ENCODE results near the gene EIF4G3.
"Not testable (repeated sequence)": the region's sequence is repeated elsewhere in the genome, so short reads cannot be mapped to it uniquely, and the experiment has no call there.

The EIF4G3 gene

DNA sequence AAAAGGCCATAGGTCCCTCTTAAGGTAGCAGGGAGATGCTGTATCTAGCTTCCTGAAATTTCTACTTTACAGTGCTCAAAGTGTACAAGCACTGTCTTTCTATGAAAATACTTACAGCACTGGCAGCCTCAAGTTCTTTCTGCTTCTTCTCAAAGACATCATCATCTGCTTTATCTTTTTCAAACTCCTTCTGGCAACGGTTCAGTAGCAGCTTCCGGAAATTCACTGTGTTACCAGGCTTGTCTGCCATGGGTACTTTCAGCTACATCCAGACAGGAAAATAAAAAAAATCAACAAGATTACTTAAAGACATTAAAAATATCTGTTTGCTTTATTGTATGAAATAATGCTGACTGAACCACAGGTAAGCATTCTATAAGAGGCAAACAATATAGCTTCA lies 311.7 kb downstream of the EIF4G3 start:
- no peak for DNase-seq

DNA sequence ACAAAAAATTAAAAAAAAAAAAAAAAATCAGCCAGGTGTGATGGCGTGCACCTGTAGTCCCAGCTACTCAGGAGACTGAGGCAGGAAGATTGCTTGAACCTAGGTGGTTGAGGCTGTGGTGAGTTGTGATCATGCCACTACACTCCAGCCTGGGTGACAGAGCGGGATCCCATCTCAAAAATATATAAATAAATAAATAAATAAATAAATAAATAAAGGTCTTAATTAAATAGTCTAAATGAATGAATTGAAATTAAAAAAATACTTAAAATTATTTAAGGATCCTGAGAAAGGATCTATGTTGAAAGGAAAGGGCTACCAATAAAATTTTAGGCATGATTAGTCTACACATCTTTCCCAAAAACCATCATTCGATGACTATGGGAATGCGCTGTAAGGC lies 322.2 kb downstream of the EIF4G3 start:
- DNase-seq, result no peak

DNA sequence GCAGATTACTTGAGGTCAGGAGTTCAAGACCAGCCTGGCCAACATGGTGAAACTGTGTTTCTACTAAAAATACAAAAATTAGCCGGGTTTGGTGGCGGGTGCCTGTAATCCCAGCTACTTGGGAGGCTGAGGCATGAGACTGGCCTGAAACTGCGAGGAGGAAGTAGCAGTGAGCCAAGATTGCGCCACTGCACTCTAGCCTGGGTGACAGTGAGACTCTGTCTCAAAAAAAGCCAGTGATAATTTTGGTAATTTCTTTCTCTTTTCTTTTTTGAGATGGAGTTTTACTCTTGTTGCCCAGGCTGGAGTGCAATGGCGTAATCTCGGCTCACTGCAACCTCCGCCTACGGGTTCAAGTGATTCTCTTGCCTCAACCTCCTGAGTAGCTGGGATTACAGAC lies 324.9 kb downstream of the EIF4G3 start:
- DNase-seq, result not testable (repeated sequence)

DNA sequence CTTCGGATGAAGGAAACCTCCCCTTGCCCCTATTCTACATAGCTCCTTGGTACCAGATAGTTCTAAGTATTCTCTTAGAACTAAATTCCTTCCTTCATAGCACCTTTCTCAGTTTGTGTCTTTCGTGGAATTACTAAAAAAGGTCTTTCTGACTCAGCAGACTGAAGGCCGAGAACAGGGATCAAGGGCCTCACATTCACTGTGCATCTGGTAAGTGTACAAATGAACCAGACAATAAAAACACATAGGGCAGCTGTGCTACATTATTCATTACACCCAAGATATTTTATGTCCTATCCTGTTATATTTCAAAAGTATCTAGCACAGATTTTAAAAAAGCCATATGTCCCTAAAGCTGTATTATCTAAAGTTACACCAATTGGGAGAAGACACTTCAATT lies 326.7 kb downstream of the EIF4G3 start:
- no peak for DNase-seq

DNA sequence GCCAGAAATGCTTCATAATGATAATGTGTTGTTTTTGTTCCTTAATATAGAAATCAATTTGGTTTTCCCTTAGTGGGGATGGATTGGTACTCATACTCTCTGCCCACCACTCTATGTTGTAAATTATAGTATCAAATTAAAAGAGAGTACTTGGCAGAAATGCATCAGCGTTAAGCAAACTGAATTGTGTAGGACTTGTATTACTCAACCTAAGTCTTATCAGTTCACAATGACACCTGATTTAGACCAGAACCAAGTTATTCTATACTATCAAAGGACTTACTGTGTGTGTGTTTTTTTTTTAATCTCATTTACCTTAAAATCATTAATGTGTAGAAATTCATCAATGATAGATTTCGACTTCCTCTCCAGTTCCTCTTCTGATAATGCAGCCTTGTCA lies 327.6 kb downstream of the EIF4G3 start:
- DNase-seq, result no peak

DNA sequence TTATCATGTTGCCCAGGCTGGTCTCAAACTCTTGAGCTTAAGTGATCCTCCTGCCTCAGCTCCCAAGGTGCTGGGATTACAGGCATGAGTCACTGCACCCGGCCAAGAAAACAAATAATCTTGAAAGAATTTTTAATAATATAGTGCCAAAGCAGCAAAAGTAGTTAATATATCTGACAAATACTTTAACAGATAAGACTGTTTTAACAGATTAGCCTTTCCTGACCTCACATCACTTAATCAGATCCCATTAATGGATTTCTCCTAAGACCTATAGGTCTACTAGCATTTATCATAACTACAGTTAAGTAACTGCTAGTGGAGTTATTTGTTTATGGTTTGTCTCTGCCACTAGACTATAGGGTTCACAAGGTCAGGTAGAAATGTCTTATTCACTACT lies 328.5 kb downstream of the EIF4G3 start:
- no peak for DNase-seq

DNA sequence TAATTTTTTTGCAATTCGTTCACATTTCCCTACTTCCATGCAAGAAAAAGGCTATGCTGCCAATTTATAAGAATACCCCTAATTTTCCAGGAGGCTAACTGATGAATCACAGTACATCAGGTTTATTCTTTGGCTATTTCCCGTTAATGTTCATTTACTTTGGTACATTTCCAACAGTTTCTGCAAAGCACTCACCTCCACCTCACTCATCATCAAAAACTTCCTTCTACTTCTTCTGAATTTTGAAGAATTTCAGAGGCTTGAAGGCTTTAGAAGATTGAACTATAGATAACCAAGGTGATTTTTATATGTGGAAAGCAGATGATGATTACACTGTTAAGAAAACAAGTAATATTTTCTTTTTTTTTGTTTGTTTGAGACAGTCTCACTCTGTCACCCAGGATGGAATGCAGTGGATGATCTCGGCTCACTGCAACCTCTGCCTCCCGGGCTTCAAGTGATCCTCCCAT lies 329.1 kb downstream of the EIF4G3 start:
- no peak for DNase-seq

DNA sequence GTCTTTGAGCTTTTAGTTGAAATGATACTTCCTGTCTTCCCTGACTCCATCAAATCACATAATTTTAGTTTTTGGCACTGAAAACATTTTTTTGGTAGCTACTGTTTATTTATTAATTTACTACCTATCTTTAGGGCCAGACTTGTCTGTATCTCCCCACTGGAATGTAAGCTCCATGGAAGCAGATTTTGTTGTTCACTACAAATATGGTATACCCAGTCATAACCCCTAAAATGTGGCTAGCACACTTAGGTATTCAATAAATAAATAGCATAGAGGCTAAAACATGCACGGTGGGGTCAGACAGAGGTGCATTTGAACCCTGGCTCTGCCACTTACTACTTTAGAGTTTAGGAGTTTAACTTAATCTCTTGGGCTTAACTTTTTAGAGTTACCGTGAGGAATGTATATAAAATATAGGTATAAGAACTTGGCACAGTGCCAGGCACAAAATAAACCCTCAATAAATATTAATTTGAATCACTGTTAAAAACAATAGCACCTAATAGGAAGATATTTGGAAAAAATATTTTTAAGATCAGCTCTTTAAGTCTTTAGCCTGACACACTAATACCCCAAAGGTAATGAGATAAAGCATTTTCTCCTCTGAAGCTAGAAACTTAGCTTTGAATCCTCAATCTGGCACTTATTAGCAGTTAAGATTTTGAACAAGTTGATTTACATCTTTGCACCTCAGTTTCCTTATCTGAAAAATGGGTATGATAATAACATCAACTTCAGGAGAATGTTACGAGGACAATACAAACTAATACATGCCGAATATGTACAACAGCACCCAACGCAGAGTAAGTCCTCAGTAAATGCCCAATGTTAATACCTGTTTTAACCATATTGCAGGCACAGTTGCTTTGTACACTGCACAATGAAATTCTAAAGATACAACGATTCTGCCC lies 330.0 kb downstream of the EIF4G3 start:
- DNase-seq, result no peak

DNA sequence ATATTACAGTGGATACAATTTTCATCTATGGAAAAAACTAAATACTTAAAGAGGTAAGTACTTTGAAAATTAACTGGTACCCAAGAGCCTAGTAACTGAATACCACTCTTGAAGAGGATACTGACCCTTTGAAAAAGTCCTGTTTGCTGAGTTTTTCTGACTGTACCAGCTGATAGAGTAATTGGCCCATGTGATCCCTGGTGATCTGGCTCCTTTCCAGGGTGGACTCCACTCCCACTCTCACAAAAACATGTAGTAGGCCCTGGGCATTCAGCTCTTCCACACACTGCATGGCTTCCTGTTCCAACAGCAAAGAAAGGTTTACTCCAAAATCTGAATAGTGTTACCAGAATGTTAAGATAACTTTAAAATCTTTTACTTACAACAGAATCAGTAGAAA lies 336.0 kb downstream of the EIF4G3 start:
- no peak for DNase-seq

DNA sequence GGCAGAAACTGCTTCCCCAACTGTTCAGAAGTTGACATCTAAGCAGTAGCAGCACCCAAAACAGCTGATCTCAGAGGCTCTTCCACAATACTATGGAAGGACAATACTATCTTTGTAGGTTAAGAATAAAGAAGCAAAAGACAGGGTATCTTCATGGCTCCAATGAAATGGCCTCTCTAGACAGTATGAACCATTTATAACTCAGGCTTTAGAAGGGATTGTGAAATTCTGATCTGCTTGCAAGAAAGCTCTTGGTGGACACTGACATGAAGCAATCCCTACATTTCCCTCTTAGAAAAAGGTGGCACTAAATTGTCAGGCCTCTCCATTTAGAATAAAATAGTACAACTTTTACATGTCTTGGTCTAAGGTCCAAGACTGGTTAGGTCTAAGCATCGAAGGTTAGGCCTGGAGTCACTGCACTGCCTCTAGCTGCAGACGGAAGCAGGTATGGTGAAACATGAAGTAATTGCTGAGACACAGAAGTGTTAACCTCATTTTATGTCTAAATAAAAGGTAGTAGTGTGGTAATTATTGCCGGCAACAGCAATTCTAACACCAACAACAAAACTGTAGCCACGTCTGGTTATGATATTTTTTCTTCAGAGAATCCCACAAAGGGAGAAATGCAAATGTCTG lies 339.0 kb downstream of the EIF4G3 start:
- peak; percentile 10 for DNase-seq

DNA sequence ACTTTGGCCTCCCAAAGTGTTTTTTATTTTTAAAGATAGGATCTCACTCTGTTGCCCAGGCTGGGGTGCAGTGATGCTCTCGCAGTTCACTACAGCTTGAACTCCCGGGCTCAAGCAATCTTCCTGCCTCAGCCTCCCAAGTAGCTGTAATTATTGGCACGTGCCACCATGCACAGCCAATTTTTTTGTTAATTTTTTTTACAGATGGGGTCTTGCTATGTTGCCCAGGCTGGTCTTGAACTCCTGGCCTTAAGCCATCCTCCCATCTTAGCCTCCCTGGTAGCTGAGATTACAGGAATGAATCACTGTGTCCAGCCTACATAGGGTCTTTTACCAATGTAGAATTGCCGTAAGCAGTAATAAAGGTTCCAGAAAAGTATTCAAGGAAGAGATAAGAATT lies 340.5 kb downstream of the EIF4G3 start:
- DNase-seq, result no peak

DNA sequence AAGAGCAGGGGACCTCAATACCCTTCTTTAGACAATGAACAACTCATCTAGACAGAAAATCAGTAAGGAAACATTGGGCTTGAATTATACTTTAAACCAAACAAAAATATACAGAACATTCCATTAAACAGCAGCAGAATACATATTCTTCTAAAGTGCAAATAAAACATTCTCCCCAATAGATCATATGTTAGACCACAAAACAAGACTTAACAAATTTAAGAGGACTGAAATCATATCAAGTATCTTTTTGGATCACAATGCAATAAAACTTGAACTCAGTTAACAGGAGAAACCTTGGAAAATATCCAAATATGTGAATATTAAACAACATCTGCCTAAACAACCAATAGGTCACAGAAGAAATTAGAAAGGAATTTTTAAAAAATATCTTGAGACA lies 341.9 kb downstream of the EIF4G3 start:
- no peak for DNase-seq

DNA sequence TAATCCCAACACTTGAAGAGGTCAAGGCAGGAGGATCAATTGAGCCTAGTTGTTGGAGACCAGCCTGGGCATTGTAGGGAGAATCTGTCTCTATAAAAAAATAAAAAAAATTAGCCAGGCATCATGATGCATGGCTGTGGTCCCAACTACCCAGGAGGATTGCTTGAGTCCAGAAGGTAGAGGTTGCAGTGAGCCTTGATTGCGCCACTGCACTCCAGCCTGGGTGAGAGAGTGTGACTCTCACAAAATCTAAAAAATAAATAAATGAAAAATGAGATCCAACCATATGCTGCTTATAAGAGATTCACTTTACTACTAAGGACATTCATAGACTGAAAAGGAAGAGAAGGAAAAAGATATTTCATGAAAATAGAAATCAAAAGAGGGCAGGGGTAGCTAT lies 342.5 kb downstream of the EIF4G3 start:
- DNase-seq, result no peak

DNA sequence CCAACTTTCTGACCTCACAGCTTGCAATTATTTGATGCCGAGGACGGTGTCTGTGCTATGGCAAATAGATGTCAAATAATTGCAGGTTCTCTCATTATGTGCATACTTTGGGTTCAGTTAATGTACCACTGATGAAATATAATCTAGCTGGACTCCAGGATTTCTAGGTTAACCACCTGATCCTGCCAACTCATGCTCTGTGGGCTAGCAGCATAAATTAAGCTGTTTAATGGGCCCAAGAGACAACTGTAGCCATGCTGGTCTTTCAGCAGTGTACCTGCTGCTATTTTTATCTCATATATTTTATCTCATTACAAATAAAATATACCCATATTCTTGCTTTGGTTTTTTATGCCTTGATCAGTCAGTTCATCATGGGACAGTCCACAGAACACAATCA lies 346.3 kb downstream of the EIF4G3 start:
- no peak for DNase-seq

DNA sequence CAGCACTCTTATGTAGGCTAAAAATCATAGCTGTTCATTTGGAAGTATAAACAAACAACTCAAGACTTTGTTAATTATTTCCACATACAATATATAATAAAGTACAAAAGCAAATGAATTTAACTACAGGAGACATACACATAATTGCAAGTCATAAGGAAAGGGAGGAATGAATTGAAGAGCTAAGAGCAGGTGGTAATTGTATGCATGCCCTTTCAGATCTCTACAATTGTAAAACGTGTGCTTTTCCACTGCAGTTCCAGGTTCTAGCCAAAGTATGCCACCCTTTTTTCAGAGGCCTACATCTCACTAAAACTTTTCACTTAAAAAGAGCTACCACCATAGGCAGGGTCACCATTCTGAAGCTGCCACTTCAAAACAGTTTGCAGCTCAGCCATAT lies 346.8 kb downstream of the EIF4G3 start:
- DNase-seq, result no peak

DNA sequence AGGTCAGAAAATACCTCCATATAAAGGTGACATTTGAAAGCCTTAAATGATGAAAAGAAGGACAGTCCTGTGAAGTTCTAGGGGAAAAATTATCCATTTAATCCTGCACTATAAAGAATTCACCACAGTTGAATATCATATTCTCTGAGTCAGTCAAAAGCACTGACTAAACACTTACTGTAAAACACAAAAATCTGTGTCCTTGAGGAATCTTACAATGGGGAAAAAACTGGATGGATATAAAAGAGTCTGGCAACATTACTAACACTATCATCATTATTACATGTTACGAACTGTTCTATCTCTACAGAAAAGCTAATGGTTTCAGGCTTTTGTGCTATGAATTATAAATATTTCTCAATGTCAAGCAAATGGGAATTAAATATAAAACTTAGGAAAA lies 347.2 kb downstream of the EIF4G3 start:
- no peak for DNase-seq

DNA sequence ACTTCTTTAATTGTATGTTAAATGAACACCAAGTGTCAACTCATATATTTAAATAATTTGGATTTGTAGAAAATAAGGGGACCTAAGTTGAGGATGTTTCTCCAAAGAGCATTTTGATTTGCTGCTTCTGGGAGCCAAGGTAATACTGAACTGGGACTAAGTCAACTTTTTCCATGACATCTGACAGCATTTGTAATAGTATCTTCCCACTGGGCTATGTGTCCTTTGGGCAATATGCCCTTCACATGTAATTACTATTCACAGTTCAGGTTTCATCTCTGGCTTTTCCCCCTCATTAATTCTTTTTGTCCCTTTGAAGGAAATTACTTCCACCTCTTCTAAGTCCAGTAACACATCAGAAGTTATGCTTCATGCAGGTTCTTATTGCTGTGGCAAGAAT lies 352.9 kb downstream of the EIF4G3 start:
- DNase-seq, result no peak

DNA sequence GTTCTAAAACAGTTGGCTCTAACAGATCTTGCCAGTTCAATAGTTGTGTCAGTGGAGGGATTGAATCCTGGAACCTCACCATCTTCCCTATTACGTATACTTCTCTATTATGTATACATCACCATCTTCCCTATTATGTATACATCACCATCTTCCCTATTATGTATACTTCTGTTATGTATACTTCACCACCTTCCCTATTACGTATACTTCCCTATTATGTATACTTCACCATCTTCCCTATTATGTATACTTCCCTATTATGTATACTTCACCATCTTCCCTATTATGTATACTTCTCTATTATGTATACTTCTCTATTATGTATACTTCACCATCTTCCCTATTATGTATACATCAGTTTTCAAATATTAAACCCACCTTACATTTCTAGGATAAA lies 355.2 kb downstream of the EIF4G3 start:
- no peak for DNase-seq

DNA sequence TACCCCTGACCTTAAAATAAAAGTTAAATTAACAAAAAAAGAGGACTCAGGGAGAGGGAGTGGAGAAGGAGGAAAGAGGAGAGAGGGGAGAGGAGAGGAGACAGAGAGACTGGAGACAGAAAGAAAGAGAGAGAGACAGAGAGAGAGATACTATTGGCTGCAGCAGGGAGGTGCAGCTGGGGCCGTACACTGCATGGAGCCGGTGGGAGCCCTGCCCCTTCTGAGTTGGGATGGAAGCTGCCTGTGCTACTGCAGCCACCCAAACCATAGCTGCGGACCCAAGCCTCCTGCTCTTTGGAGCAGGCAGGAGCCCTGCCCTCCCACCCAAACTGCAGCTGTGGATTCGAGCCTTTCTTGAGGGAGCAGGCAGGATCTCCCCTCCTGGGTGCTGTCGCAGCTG lies 356.9 kb downstream of the EIF4G3 start:
- no peak for DNase-seq

DNA sequence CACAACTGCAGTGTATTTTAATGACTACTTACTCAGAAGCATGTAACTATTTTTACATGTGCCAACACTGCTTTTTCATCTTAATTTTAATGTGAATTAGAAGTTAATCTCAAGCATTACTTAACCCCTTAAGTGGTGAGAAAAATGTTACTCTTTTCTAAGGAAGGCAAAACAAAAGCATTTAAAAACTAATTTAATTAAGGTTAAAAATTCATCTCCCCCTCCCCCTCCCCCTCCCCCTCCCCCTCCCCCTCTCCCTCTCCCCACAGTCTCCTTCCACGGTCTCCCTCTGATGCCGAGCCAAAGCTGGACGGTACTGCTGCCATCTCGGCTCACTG lies 362.2 kb downstream of the EIF4G3 start:
- no peak for DNase-seq

DNA sequence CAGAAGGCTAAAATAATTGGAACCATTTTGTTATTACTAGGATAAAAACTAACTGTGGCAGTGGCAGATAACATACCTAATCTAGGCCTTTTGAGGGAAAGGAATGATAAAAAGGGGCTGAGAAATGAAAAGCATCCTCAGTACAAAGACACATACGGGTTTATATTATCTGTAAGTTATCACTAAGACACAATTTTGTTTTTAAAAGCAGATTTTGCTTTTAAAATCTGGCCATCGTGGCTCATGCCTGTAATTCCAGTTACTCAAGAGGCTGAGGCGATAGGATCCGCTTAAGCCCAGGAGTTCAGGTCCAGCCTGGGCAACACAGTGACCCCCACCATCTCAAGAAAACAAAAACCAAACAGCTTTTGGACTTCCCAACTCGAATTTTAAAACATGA lies 364.8 kb downstream of the EIF4G3 start:
- no peak for DNase-seq

DNA sequence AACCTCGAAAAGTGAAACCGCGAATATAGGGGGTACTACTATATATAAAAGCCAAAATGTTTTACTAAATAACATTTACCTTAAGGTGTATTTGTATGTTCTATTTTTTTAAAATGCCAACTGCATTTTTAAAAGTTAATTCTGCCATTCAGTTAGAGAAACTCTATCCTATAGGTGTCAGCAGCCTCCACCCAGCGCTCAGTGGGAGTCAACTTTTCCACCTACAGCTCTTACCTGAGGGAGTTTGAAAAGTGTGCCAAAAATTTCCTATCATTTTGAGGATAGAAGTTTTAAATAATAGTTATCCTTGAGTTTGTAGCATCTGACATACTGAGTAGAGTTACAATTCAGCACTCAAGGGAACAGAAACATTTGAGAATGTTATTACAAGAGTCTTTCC lies 383.5 kb downstream of the EIF4G3 start:
- no peak for DNase-seq

DNA sequence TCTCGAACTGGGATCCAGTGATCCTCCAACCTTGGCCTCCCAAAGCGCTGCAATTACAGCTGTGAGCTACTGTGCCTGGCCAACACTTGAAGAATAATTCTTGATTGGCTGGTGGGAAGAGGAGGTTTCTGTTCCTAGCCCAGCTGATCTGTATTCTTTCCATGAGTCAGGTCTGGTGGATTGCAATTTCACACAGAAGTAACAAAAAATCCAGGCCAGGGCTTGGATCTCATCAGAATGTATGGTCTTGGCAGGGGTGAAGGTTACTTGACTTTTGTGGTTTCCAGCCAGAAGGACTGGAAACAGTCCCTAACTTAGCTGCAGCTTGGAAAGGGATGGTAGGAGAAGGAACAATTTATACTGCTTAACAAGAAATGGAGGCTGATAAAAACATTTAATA lies 384.5 kb downstream of the EIF4G3 start:
- no peak for DNase-seq

DNA sequence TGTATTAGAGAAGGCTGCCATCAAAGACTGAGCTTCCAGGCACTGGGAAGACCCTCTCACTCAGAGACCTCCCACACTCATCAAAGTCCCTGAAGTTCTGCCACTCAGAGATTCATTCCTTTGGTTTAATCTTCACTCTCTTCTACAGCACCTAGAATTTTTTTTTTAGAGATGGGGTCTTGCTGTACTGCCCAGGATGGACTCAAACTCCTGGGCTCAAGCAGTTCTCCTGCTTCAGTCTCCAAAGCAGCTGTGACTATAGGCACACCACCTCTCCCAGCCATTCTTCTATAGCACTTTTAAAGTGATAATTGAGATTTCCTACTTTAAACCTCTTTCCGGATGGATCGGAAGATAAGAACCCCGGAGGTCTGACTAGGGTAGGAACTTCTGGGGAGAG lies 385.9 kb downstream of the EIF4G3 start:
- DNase-seq, result no peak

DNA sequence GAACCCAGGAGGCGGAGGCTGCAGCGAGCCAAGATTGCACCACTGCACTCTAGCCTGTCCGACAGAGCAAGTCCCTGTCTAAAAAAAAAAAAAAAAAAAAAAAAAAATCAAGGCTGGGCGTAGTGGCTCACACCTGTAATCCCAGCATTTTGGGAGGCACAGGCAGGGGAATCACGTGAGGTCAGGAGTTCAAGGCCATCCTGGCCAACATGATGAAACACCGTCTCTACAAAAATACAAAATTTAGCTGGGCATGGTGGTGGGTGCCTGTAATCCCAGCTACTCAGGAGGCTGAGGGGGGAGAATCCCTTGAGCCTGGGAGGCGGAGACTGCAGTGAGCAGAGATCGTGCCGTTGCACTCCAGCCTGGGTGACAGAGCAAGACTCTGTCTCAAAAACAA lies 387.1 kb downstream of the EIF4G3 start:
- not testable (repeated sequence) for DNase-seq
